HL-60/S4 treated with retinoic acid at 250 ng/mL for 4 days and 3 days (cell line): ENCODE data around the gene KIF17.

Source experiments
- in situ Hi-C: fragments of 300-500 bp; cut with MboI; formaldehyde crosslinking; loops from 2 replicates; pipeline ENCODE4 v1.7.0; 2022; ENCODE audit warnings: low sequenced_read_pairs

KIF17 gene

GRCh38 chr1:20663969-20664715 lies 53.7 kb downstream of the KIF17 start:
- in situ Hi-C loops, result no loop called here

GRCh38 chr1:20663365-20663764 lies 54.4 kb downstream of the KIF17 start:
- in situ Hi-C loops, result no loop called here

- in situ Hi-C loops, result no loop called here
These were observed 55.7 kb downstream of the KIF17 start for GRCh38 chr1:20662110-20662475.

GRCh38 chr1:20661207-20662109 lies 56.3 kb downstream of the KIF17 start, which contains the start of gene DDOST:
Gene DDOST (minus strand): TSS chr1:20661369. CDS start chr1:20661350, 19 bp downstream.
- in situ Hi-C loops, result no loop called here

GRCh38 chr1:20660847-20661206 lies 57.0 kb downstream of the KIF17 start:
- in situ Hi-C loops, result no loop called here

- in situ Hi-C loops, result no loop called here
These were observed 57.4 kb downstream of the KIF17 start for GRCh38 chr1:20660363-20660762.

GRCh38 chr1:20658166-20658915 lies 59.5 kb downstream of the KIF17 start:
- in situ Hi-C loops, result loop anchor here (10.0 kb wide), 1 partner anchor 134 kb away; no protein-coding TSS in a partner anchor

GRCh38 chr1:20657024-20657423 lies 60.8 kb downstream of the KIF17 start:
- in situ Hi-C loops, result loop anchor here (10.0 kb wide), 1 partner anchor 132 kb away; no protein-coding TSS in a partner anchor

GRCh38 chr1:20654104-20654690 lies 63.6 kb downstream of the KIF17 start:
- in situ Hi-C loops, result loop anchor here (10.0 kb wide), 1 partner anchor 129 kb away; no protein-coding TSS in a partner anchor

- in situ Hi-C loops, result loop anchor here (10.0 kb wide), 1 partner anchor 127 kb away; no protein-coding TSS in a partner anchor
These were observed 65.5 kb downstream of the KIF17 start for GRCh38 chr1:20652300-20652699.

- in situ Hi-C loops, result no loop called here
These were observed 68.9 kb downstream of the KIF17 start for GRCh38 chr1:20648946-20649345.

GRCh38 chr1:20648438-20648837 lies 69.4 kb downstream of the KIF17 start:
- in situ Hi-C loops, result no loop called here

- in situ Hi-C loops, result no loop called here
These were observed 72.4 kb downstream of the KIF17 start for GRCh38 chr1:20645414-20645813.

- in situ Hi-C loops, result no loop called here
These were observed 73.4 kb downstream of the KIF17 start for GRCh38 chr1:20644416-20644815.

GRCh38 chr1:20643080-20643479 lies 74.7 kb downstream of the KIF17 start:
- in situ Hi-C loops, result no loop called here

- in situ Hi-C loops, result no loop called here
These were observed 75.8 kb downstream of the KIF17 start for GRCh38 chr1:20641975-20642374.

GRCh38 chr1:20640183-20640597 lies 77.6 kb downstream of the KIF17 start:
- in situ Hi-C loops, result no loop called here

- in situ Hi-C loops, result no loop called here
These were observed 80.9 kb downstream of the KIF17 start for GRCh38 chr1:20636785-20637347.

- in situ Hi-C loops, result no loop called here
These were observed 83.2 kb downstream of the KIF17 start for GRCh38 chr1:20634594-20635084.

- in situ Hi-C loops, result no loop called here
These were observed 83.7 kb downstream of the KIF17 start for GRCh38 chr1:20634065-20634593.
